H9 (cell line): ENCODE data around the gene TCEA3. TPM values are rescaled to one million over a fixed set of nuclear protein-coding genes. Genes with fewer than 3 reads are reported as not detected.

Source experiments
- DNase-seq: peaks from one replicate; pipeline ENCODE4 v3.0.0-alpha.2; 2017
- H2AFZ ChIP-seq: one replicate; pipeline ENCODE4 v1.6.1; 2013; ENCODE audit warnings: mild to moderate bottlenecking, low read length, control low read depth, moderate library complexity
- H2AK5ac ChIP-seq: 2 replicates; pipeline ENCODE4 v1.6.1; 2013; ENCODE audit warnings: low read length, control low read depth, mixed read lengths; ENCODE audit not compliant: insufficient read length
- H2BK120ac ChIP-seq: one replicate; pipeline ENCODE4 v1.6.1; 2013; ENCODE audit warnings: low read depth, mild to moderate bottlenecking, low read length, control low read depth, inconsistent platforms; ENCODE audit not compliant: poor library complexity, severe bottlenecking
- H2BK12ac ChIP-seq: 2 replicates; pipeline ENCODE4 v1.6.1; 2013; ENCODE audit warnings: low read length, control low read depth, mixed read lengths, low read depth; ENCODE audit not compliant: insufficient read length
- H2BK15ac ChIP-seq: 2 replicates; pipeline ENCODE4 v1.6.1; 2013; ENCODE audit warnings: low read depth, low read length, control low read depth
- H2BK20ac ChIP-seq: one replicate; pipeline ENCODE4 v1.6.1; 2013; ENCODE audit warnings: low read depth, mild to moderate bottlenecking, low read length, control low read depth, inconsistent platforms; ENCODE audit not compliant: poor library complexity, severe bottlenecking
- H2BK5ac ChIP-seq: 2 replicates; pipeline ENCODE4 v1.6.1; 2013; ENCODE audit warnings: low read length, control low read depth, mixed read lengths; ENCODE audit not compliant: insufficient read length
- H3K14ac ChIP-seq: 2 replicates; pipeline ENCODE4 v1.6.1; 2013; ENCODE audit warnings: low read length, control low read depth; ENCODE audit not compliant: insufficient read depth
- H3K18ac ChIP-seq: 2 replicates; pipeline ENCODE4 v1.6.1; 2013; ENCODE audit warnings: low read depth, mild to moderate bottlenecking, mixed read lengths, low read length, control low read depth; ENCODE audit not compliant: insufficient read length
- H3K23ac ChIP-seq: 2 replicates; pipeline ENCODE4 v1.6.1; 2013; ENCODE audit warnings: low read length, control low read depth, mixed read lengths, low read depth; ENCODE audit not compliant: insufficient read length
- H3K23me2 ChIP-seq: 2 replicates; pipeline ENCODE4 v1.6.1; 2013; ENCODE audit warnings: low read depth, mild to moderate bottlenecking, mixed read lengths, low read length, control low read depth; ENCODE audit not compliant: insufficient read length, poor library complexity, severe bottlenecking
- H3K27ac ChIP-seq: 2 replicates; pipeline ENCODE4 v1.5.1; 2013; ENCODE audit warnings: low read length, control low read depth, mixed read lengths, low read depth; ENCODE audit not compliant: insufficient read length
- H3K27me3 ChIP-seq: 2 replicates; pipeline ENCODE4 v1.6.1; 2013; ENCODE audit warnings: low read length, control low read depth, inconsistent platforms; ENCODE audit not compliant: insufficient read depth
- H3K4ac ChIP-seq: 2 replicates; pipeline ENCODE4 v1.6.1; 2013; ENCODE audit warnings: low read depth, mild to moderate bottlenecking, control low read depth, inconsistent platforms, low read length, moderate library complexity
- H3K4me1 ChIP-seq: 2 replicates; pipeline ENCODE4 v1.6.1; 2013; ENCODE audit warnings: low read length, control low read depth, inconsistent platforms; ENCODE audit not compliant: insufficient read depth
- H3K4me2 ChIP-seq: 2 replicates; pipeline ENCODE4 v1.6.1; 2013; ENCODE audit warnings: low read length, control low read depth, mixed read lengths; ENCODE audit not compliant: insufficient read length, insufficient read depth
- H3K56ac ChIP-seq: 2 replicates; pipeline ENCODE4 v1.6.1; 2013; ENCODE audit warnings: low read depth, mild to moderate bottlenecking, mixed read lengths, low read length, control low read depth; ENCODE audit not compliant: insufficient read length
- H3K79me1 ChIP-seq: 2 replicates; pipeline ENCODE4 v1.6.1; 2013; ENCODE audit warnings: low read depth, mild to moderate bottlenecking, moderate library complexity, low read length, control low read depth, inconsistent platforms; ENCODE audit not compliant: insufficient read depth, poor library complexity, severe bottlenecking
- H3K79me2 ChIP-seq: 2 replicates; pipeline ENCODE4 v1.6.1; 2013; ENCODE audit warnings: low read length, control low read depth, inconsistent platforms; ENCODE audit not compliant: insufficient read depth
- H3K9ac ChIP-seq: 2 replicates; pipeline ENCODE4 v1.6.1; 2013; ENCODE audit warnings: low read length, control low read depth, mixed read lengths; ENCODE audit not compliant: insufficient read length; ENCODE audit errors: extremely low read depth
- H3K9me3 ChIP-seq: one replicate; pipeline ENCODE4 v1.6.1; 2013; ENCODE audit warnings: low read depth, low read length, inconsistent platforms; ENCODE audit not compliant: control insufficient read depth
- H3T11ph ChIP-seq: one replicate; pipeline ENCODE4 v1.6.1; 2013; ENCODE audit warnings: mild to moderate bottlenecking, low read length, control low read depth, inconsistent platforms
- H4K20me1 ChIP-seq: one replicate; pipeline ENCODE4 v1.6.1; 2013; ENCODE audit not compliant: control insufficient read depth, insufficient read length, insufficient read depth
- H4K5ac ChIP-seq: 2 replicates; pipeline ENCODE4 v1.6.1; 2013; ENCODE audit warnings: low read depth, mild to moderate bottlenecking, mixed read lengths, low read length, control low read depth; ENCODE audit not compliant: insufficient read length
- H4K8ac ChIP-seq: replicated peaks from 2 replicates; pipeline ENCODE4 v1.6.1; 2013; ENCODE audit warnings: low read length, control low read depth, mixed read lengths, low read depth; ENCODE audit not compliant: insufficient read length
- H4K91ac ChIP-seq: 2 replicates; pipeline ENCODE4 v1.6.1; 2013; ENCODE audit warnings: low read depth, mild to moderate bottlenecking, moderate library complexity, mixed read lengths, low read length, control low read depth; ENCODE audit not compliant: insufficient read length
- H3K27ac Mint-ChIP-seq, 3 experiments: 2 replicates in 2 of 3; 3 replicates in 1 of 3; pipeline ENCODE4 v1.8.0; 2020 to 2021; ENCODE audit warnings: mixed read lengths in 3 of 3, mild to moderate bottlenecking in 1 of 3, moderate library complexity in 1 of 3
- H3K27me3 Mint-ChIP-seq: 2 replicates; pipeline ENCODE4 v1.8.0; 2021; ENCODE audit warnings: low read depth, mild to moderate bottlenecking, moderate library complexity, mixed read lengths
- H3K36me3 Mint-ChIP-seq, 3 experiments: 2 replicates in 2 of 3; 3 replicates in 1 of 3; pipeline ENCODE4 v1.8.0; 2020 to 2021; ENCODE audit warnings: low read depth in 3 of 3, mixed read lengths in 3 of 3; ENCODE audit not compliant: insufficient read depth in 1 of 3
- H3K4me1 Mint-ChIP-seq, 2 experiments: 2 replicates each; pipeline ENCODE4 v1.8.0; 2020; ENCODE audit warnings: mixed read lengths in 2 of 2
- H3K4me3 Mint-ChIP-seq, 2 experiments: 2 replicates in 1 of 2; 3 replicates in 1 of 2; pipeline ENCODE4 v1.8.0; 2020 to 2021; ENCODE audit warnings: mild to moderate bottlenecking in 2 of 2, mixed read lengths in 2 of 2, moderate library complexity in 1 of 2
- H3K9me3 Mint-ChIP-seq, 2 experiments: 2 replicates in 1 of 2; 3 replicates in 1 of 2; pipeline ENCODE4 v1.8.0; 2020; ENCODE audit warnings: mild to moderate bottlenecking in 2 of 2, mixed read lengths in 2 of 2, moderate library complexity in 1 of 2
- CTCF ChIP-seq: fragments of 200-600 bp; sonication (generic); conservative IDR thresholded peaks from 3 replicates; pipeline ENCODE4 v1.8.0; 2021; ENCODE audit warnings: antibody characterized with exemption, mild to moderate bottlenecking
- WGBS: extraction: QIAGEN DNeasy Blood & Tissue Kit; methylation state at CpG from one replicate; pipeline ENCODE4 v1.1.7; 2013; ENCODE audit warnings: missing lambda C conversion rate, low lambda C conversion rate, mixed read lengths; ENCODE audit not compliant: insufficient read length; ENCODE audit errors: extremely low coverage; 5-methylcytosine and 5-hydroxymethylcytosine counted together
- total RNA-seq: library from RNA; stranded (reverse); gene quantifications from 2 replicates; pipeline ENCODE4 v1.2.1, GENCODE V29; 2021

TCEA3 gene
- total RNA-seq, 1 experiment from 2014 or later: 0.37 TPM

DNA sequence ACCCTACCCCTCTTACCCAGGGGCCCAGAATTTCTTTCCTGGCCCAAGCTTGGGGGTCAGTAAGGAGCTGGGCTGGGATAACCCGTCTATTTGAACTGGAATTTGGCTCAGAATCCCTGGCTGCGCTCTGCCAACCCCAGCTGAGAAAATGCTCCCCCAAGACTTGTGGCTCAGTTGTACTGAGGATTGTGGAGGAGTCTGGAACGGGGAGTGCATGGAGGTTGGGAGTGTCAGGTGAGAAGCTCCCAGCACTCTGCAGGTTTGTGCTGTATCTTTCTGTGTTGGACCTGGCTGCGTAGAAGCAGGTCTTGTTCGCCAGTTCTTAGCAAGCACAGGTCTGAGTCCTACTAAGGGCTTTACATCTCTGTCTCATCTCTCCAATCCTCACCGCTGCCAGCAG lies 1.6 kb downstream of the TCEA3 start:
- Histone ChIP-seq H4K5ac (no peak overlapping the region), H3T11ph (no peak overlapping the region), H3K9ac (no peak overlapping the region), H3K4me1 (no peaks in the 10 kb centered on the region), H3K23ac (no peak overlapping the region), H2BK120ac (no peak overlapping the region), H3K9me3 (no peaks in the 10 kb centered on the region), H3K23me2 (no peaks in the 10 kb centered on the region), H3K4me2 (no peak overlapping the region), H3K18ac (no peak overlapping the region), H4K8ac (no peak overlapping the region), H2AK5ac (no peak overlapping the region), H2BK20ac (no peak overlapping the region), H4K91ac (no peak overlapping the region), H2AFZ (no peak overlapping the region), H3K27ac (no peak overlapping the region), H2BK12ac (no peak overlapping the region), H3K27me3 (peaks cover 65% of the 10 kb centered on the region), H2BK5ac (no peak overlapping the region), H3K79me1 (no peaks in the 10 kb centered on the region), H3K14ac (no peak overlapping the region; the same call in 1 of the 2 replicates), H4K20me1 (no peaks in the 10 kb centered on the region), H3K79me2 (no peaks in the 10 kb centered on the region), H2BK15ac (no peak overlapping the region), H3K56ac (no peak overlapping the region), H3K4ac (no peak overlapping the region)
- Mint-ChIP-seq H3K9me3 (peaks cover 1 to 3% of the 10 kb centered on the region in 2 experiments; a peak in 2 of 5 replicates), H3K27me3 (peaks cover 100% of the 10 kb centered on the region), H3K4me1 (peaks cover 7 to 16% of the 10 kb centered on the region in 2 experiments), H3K4me3 (peak overlapping the region in 1 of 2 experiments; percentile 4; a peak in 2 of 5 replicates), H3K27ac (no peak overlapping the region), H3K36me3 (peaks cover 9 to 12% (median 12%) of the 10 kb centered on the region in 3 experiments)
- no peak for DNase-seq
- WGBS: no CpG with 5 or more reads among the region's 6 CpGs
- no peak for TF ChIP-seq CTCF
